GM21825 (cell line): ENCODE results near the gene NAT16.

Experiments used
- ATAC-seq: cut with Tn5 transposase; IDR thresholded peaks from one replicate; pipeline ENCODE4 v1.9.1; 2021; ENCODE audit warnings: mild to moderate bottlenecking, moderate library complexity; ENCODE audit not compliant: unreplicated experiment

Gene NAT16

DNA sequence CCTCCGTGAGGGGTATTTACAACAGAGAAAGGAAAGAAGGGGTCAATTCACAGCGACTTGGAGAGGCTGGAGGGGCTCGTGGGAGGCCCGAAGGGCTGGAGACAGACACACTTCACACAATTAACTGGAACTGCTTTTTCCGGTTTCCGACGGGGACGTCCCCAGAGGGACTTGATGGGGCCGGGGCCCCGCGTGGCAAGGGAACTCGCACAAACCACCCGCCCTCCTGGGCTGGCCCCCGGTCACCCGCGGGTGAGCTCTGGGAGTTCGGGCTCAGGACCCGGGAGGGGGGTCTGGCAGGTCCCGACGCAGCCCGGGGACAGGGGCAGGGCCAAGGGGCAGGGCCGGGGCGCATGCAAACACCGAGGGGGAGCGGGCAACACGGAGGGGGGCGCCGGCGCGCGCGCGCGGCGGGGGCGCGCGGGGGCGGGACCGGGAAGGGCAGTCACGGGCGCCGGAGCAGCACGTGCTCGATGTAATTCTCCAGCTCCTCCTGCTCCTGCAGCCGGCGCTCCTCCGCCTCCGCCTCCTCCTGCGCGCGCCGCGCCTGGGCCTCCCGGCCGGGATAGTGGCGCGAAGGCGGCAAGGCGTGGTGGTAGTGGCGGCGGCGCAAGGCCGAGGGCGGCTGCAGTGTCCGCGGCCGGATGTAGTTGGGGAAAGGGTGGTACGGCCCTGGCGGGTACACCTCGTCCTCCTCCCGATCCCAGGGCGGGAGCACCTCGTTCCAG lies 17.4 kb downstream of the NAT16 start:
- ATAC-seq: no peak

DNA sequence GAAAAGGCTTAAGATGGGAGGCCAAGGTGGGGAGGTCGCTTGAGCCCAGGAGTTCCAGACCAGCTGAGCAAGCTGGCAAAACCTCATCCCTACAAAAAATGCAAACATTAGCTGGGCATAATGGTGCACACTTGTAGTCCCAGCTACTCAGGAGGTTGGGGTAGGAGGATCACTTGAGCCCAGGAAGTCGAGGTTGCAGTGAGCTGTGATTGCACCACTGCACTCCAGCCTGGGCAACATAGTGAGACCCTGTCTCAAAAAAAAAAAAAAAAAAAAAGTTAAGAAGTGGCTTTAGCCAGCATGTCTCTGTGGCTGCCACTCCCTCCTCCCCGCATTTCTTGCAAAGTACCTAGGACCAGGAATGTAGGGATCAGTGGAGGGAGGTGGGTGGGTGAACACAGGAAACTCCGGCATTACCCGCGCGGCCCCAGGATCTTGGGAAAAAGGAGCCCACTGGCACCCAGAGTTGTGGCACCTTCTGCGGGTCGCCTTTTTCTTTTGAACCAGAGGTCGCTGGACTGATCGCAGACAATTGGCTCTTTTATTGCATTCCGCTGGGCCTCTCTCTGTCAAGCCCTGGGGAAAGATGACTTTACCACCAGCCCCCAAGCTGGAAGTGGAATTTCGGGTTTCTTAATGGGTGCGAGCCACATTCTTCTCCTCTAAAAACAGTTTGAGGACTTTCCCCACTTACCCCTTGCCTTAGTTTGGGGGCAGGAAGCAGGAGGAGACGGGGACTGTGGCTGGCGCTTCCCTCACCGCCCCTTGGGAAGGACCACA lies 18.2 kb downstream of the NAT16 start:
- no peak for ATAC-seq

DNA sequence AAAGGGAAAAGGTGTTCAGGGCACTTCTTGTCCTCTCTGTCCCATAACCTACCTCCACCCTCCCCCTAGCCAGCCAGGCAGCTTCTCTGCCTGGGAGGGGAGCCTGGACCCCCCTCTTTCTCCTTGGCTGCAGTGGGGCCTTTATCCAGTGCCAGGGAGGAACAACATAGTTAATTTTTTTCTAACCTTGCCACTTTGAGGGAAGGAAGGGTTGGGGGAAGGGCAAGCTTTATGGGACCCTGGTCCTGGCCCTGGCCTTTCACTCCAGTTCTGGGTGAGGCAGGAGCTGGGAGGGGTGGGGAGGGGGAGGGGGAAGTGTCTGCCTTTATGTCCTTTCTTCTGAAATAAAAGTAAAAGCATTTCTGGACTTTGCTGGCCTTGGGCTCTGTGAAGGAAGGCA lies 19.2 kb downstream of the NAT16 start:
- ATAC-seq: no peak

DNA sequence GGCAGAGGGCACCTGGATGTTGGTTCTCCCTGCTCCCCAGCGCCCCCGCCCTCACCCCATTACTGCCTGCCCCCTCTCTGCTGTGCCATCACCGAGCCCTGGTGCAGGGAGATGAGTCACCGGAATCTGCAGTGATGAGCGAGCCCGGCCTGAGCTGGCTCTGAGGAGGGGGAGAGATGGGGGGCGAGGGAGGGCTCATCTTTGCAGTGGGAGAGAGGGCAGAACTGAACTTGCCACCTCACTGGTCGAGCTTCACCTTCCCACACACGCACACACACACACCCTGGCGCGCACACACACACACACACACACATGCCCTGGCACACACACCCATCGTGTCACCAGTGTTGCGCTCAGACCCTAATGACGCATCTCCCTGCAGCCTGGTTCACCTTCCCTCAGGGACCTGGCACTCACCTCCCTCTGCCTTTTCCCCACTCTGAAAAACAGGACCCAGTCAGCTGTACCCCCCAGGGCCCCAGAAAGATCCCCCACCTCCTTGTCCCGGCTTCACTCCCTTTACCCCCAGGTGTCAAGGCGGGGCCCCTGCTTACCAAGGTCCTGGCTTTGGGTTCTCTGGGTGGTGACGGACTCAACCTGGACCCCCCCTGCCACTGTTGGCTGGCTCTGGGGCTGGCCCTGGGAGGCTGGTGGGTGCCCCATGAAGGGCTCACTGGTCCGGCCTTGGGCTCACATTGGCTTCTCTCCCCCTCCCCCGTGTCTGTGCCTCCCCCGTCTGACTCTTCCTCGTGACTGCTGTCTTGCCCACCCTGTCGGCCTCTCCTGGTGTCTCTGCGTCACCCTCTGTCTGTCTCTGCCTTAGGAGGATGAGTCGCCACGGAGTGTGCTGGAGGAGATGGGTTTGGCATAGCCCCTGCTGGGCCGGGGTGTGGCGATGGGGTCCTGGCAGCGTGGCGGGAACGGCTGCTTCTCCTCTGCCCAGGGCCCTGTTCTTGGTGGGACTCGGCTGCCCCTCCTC lies 20.1 kb downstream of the NAT16 start:
- ATAC-seq: no peak

DNA sequence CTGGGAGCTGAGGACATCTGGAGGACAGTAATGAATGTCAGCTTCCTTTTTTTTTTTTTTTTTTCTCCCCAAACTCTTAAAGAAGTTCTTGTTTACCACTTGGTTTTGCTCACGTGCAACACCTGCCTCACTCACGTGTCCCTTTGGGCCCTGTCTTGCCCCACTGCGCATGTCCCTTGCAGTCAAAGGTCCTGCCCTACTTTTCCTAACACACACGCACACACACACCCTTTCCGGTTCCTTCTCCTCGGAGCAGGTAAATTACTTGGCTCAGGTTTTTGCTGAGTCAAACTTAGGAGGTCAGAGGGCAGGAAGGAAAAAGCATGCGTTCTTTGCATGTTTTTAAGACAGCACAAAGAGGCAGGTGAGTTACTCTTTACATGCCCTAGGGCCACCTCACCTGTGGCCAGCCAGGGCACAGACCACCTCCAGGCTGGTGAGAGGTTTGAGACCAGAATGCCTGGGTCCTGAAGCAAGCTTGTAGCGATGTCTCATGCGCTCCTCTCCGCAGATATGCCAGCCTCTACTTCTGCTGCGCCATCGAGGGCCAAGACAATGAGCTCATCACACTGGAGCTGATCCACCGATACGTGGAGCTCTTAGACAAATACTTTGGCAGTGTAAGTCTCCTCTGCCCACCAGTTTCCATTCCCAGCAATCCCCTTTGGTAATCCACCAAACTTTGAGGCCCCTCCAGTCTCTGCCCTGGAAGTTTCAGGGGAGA lies 23.1 kb downstream of the NAT16 start:
- ATAC-seq: no peak

DNA sequence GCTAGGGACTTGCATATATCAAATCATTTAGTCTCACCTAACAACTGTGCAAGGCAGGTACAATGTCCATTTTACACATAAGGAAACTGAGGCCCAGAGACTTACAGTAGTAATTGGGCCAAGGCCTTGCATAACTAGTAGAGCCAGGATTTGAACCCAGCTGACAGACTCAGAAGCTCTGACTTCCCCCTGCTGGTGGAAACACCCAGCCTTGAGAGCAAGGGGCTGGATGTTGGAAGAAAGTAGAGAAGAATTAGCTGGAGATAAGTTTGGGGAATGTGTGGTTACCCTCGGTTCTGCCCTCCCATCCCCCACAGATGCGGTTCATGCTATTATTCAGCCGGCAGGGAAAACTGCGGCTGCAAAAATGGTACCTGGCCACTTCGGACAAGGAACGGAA lies 23.8 kb downstream of the NAT16 start:
- no peak for ATAC-seq

DNA sequence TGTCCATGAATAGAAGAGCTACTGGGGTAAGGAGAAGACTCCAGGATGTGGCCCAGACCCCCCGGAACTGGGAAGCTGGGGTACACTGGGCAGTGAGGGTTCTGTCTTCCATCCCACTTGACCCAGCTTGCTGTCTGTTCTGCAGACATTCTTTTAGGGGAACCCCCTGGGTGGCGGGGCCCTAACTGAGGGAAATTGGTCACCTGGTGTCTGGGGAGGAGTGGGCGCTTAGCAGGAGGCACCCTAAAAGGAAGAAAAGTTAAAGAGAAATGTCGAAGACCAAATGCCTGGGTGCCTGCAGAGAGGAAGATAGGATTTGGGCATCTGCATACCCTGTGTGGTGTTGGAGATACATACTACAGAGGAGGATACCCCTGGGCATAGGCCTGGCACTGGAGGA lies 24.8 kb downstream of the NAT16 start:
- ATAC-seq: no peak

DNA sequence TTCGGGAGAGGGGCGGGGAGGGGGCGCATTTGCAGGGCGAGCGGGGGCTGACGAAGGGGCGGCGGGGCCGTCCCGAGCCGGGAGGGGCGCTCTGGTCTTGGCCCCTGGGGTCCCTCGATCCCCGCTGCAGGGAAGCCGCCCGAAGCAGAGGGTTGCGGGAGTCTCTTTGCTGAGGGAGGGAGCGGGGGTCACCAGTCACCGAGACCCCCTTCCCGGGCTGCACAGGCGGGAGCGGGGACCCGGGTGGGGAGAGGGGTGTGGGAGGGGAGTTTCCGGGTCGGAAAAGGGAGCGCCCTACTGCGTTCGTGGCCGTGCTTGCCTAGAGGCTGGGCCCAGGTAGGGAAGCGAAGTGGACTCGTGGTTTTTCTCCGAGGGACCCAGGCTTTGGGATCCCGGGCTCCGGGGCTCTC lies 25.4 kb downstream of the NAT16 start:
- peak; percentile 19 for ATAC-seq

DNA sequence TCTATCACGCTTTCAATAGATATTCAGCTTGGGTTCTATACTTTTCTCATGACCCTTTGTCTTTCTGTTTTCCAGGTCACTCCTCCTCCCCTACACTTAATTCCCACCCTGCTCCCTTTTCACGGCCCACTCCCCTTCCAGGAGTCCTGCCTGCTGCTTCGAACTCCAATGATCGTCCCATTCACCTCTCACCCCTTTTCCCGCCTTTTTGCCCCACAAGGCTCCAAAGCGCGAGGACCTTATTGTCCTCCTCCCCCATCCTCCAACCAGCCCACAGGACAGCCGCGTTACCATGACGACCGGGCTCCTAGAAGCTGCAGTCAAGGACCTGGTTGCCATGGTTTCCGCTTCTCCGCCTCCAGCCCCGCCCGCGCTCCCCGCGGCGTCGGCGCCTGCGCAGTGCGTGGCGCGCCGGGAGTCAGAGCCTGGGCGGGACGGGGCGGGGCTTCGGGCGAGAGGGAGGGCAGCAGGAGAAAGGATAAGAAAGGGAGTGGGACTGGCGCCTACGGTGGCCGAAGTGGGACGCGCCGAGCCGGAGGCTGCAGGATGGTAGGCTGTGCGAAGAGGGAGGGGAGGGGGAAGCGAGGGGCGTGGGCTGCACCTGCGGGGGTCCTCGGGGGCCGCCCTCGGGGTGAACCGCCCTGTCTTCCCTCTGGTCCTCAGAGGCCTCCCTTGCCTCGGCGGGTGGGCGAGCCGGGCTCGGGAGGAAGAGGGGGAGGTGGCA lies 26.0 kb downstream of the NAT16 start, which contains the start of gene AP1S1:
Gene AP1S1 (plus strand): TSS at position 508 of the 724 bp plus-strand sequence. CDS start 39 bp downstream, at position 547.
- peak; percentile 68 for ATAC-seq

DNA sequence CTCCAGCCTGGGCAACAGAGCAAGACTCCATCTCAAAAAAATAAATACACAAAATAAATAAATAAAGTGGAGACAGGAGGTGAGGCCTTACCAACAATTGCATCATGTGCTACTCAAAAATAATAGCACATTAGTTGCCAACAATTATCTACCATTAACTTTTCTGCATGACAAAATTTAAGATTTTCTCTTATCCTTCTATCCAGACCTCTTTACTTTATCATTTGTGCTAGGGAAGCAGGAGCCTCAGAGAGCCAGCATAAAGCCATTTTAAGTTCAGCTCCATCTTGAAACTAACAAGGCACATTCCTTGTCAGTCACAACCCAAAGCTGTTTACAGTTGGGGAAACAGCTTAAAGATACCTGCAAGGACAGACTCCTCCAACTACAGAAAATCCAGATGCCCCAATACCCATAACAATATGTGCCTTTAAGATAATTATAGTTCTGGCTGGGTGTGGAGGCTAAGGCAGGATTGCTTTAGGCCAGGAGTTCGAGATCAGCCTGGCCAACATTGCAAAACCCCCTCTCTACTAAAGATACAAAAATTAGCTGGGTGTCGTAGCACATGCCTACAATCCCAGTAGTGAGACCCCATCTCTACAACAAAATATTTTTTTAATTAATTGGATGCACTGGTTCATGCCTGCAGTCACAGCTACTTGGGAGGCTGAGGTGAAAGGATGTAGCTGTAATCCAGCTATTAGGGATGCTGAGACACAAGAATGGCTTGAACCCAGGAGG lies 28.0 kb downstream of the NAT16 start:
- no peak for ATAC-seq

DNA sequence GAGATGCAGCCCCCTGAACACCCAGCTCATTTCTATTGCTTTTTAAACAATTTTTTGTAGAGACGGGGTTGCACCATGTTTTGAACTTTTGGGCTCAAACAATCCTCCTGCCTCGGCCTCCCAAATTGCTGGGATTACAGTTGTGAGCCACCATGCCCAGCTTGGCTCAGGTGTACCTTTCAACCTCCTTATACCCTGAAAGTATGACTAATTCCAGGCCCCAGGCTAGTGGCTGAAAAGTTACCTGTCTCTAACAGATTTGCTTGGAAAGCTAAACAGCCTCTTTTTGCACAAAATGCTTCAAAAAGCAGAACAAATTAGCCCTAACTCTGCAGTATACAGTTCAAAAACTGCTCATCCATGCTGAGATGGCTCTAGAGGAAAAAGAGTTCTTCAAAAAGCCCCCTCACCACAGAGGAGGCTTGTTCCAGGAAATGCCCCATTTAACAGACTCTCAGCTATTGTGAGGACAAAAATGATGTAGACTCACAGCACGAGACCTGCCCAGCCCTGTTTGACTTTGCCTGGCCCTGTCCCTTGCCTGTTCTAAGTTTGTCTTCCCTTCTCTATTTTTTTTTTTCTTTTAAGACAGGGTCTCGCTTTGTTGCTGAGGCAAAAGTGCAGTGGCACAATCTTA lies 39.2 kb downstream of the NAT16 start:
- ATAC-seq: no peak

DNA sequence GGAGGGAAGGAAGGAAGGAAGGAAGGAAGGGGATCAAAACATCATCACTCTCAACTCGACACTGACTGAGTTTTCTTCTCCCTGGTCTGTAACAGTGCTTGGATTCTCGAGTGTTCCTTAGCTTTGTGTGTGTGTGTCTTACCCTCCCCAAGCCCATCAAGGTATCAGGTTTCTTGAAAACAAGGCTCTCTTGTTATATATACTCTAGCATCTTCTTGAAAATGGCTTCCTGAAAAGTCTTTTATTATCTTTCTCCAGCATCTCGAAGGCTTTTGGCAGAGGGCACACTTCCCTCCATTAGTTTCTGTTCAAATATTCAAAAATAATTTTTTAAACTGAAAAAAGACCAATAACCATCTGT lies 39.8 kb downstream of the NAT16 start:
- ATAC-seq: no peak

DNA sequence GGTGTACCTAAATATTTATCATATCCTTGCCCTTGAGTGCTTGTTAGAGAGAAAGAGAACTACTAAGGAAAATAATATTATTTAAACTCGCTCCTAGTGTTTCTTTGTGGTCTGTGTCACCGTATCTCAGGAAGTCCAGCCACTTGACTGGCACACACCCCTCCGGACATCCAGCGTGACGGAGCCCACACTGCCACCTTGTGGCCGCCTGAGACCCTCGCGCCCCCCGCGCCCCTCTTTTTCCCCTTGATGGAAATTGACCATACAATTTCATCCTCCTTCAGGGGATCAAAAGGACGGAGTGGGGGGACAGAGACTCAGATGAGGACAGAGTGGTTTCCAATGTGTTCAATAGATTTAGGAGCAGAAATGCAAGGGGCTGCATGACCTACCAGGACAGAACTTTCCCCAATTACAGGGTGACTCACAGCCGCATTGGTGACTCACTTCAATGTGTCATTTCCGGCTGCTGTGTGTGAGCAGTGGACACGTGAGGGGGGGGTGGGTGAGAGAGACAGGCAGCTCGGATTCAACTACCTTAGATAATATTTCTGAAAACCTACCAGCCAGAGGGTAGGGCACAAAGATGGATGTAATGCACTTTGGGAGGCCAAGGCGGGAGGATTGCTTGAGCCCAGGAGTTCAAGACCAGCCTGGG lies 41.8 kb downstream of the NAT16 start:
- ATAC-seq: peak; percentile 89

DNA sequence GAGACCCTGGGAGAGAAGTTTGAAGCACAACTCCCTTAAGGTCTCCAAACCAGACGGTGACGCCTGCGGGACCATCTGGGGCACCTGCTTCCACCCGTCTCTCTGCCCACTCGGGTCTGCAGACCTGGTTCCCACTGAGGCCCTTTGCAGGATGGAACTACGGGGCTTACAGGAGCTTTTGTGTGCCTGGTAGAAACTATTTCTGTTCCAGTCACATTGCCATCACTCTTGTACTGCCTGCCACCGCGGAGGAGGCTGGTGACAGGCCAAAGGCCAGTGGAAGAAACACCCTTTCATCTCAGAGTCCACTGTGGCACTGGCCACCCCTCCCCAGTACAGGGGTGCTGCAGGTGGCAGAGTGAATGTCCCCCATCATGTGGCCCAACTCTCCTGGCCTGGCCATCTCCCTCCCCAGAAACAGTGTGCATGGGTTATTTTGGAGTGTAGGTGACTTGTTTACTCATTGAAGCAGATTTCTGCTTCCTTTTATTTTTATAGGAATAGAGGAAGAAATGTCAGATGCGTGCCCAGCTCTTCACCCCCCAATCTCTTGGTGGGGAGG lies 42.4 kb downstream of the NAT16 start:
- no peak for ATAC-seq

DNA sequence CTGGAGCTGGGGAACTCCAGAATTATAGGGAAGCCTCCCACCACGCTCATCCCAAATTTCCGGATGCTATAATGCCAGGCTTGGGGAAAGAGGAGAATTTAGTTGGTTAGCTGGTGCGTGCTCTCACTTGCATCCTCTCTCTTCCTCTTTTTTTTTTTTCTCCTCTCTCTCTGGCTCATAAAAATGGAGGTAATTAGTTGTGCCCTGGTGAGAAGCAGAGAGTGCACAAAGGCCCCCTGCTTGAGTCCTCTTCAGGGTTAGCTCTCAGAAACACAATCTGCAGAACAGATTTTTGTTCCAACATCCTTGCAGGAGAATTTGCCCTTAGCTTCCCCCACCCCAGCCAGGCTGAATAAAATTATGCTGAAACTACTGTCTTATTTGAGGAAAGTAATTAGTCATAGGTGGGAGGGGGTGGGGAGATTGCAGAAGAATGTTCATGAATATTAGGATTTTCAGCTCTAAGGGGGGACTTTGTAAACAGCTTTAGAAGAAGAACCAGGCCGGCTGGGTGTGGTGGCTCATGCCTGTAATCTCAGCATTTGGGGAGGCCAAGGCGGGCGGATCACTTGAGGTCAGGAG lies 45.6 kb downstream of the NAT16 start:
- ATAC-seq: no peak

DNA sequence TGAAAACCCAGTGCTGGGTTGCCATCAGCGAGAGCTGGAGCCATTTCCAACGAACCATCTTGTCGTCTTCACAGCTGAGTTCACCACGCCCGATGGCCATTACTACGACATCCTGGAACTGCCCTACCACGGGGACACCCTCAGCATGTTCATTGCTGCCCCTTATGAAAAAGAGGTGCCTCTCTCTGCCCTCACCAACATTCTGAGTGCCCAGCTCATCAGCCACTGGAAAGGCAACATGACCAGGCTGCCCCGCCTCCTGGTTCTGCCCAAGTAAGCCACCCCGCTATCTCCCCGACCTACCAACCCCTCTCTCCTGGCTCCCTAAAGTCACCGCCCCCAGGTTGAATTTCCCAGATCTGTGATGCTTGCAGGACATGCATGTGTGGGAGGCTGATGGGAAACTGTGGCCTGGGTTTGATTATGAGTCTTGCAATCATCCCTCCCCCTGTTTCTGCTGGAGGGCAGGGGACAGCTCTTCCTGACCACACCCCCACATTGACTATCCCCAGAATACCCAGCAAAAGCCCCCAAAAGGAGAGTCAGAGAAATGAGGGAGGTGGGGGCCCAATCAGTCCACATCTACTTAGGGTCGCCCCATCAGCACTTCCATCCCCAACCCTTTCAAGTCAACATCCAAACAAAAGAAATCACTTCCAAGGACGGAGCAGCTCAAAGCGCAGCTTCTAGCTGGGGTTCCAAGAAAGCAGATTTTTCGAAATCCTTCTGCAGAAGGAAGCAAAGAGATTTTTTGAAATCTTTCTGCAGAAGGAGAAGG lies 46.3 kb downstream of the NAT16 start:
- no peak for ATAC-seq
